Activated CD4-positive, alpha-beta T cell treated with anti-CD3 and anti-CD28 coated beads, Interleukin-10, Interleukin-2, amounts not matched to agents 100 ng/mL and 50 ng/mL, durations not matched to agents 16 hours and 8 hours (primary cell): ENCODE data around the gene PFKP.
"Not testable (repeated sequence)": the region's sequence is repeated elsewhere in the genome, so short reads cannot be mapped to it uniquely, and the experiment has no call there.

Source experiments
- DNase-seq: peaks from one replicate; pipeline ENCODE4 v3.0.0-alpha.2; 2020

The PFKP gene

DNA sequence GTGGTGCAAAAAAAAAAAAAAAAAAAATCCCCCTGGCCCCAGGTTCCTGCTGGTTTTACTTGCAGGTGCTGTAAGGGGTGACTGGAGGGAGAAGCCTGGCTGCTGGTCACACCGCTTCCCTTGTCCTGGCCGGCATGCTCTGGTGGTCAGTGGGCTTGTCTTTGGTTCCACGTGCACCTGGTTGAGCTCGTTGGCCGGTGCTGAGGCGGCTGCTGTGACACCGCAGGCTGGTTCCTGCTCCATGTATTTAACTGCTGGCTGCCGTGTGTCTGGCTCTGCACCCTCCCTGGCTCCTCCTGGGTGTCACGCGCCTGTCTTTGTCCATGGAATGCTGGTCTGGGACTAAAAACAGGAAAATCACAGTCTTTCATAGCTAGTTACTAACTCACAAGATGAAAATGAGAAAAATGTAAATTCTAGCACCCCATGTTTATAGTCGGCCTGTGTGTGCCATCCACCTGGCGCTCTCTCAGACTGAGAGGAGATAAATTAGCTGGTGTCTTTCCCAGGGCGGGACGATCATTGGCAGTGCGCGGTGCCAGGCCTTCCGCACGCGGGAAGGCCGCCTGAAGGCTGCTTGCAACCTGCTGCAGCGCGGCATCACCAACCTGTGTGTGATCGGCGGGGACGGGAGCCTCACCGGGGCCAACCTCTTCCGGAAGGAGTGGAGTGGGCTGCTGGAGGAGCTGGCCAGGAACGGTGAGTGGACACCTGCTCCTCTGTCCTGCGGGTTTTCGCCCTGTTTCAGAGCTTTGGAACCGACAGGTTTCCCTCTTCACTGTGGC lies 33.7 kb downstream of the PFKP start:
- DNase-seq = no peak

DNA sequence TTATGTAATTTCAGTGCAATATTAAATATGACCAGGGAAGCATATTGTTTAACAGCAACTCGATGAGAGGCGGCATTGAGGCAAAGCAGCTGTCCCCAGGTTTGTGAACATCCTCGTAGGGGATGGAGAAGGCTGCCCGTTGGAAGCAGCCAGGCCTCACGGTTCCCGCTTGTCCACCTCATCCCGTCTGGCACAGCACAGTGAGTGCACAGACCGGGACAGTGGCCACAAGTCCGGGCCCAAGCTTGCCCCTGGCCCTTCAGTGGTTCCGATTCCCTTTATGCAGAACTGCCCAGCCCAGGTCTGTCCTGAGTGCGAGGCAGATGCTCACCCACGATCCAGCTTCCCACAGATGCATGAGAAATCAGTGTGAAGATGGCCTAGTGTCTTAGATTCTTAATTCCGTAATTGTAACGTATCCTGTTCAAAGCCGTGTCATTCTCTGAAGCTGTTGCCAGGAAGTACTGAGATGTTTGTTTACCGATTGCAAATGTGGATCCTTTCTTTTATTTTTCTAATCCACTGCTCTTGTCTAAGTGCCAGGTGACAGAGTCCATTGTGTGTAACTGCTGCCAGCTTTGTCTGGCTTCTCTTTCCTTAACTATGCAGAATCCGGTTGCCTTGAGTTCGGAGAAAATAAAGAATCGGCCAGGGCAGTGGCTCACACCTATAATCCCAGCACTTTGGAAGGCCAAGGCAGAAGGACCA lies 35.5 kb downstream of the PFKP start:
- no peak for DNase-seq

DNA sequence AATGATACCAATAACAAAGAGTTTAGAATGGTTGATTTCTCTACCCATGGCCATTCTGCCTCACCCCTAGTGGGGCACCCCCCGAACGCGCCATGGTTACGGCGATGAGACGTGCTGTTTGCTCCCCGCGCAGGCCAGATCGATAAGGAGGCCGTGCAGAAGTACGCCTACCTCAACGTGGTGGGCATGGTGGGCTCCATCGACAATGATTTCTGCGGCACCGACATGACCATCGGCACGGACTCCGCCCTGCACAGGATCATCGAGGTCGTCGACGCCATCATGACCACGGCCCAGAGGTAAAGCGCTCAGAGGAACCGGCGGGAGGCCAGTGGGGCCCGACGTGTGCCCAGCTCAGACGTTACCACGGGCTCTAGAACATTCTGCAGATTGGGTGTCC lies 36.3 kb downstream of the PFKP start:
- DNase-seq = no peak

DNA sequence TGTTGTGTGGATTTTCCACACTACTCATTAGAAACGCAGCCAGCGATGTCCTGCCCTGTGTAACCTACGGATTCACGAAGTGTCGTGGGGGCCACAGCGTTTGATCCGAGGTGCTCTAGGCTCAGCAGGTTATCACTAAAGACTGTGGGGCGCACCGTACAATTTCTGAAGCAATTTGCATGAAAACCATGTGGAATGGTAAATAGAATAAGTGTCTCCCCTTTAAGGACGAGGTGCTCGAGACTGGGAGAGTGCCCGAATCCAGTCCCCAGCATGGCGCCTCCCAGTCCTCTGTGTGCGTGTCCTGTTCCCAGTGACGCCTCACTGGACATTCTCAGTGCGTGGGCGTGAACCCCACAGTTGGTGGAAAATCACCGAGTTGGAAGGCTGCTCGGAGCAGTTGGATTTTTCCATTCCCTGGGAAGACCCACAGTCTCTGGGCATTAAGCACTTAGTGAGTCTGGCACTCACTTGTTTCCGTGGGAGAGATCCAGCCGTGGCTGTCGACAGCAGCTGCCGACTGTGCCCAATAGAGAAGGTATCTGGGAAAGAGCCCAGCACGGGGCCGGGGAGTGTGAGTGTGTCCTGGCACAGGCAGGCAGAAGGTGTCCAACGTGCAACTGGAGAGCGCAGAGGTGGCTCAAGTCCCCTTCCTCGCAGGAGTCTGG lies 37.0 kb downstream of the PFKP start:
- DNase-seq = no peak

DNA sequence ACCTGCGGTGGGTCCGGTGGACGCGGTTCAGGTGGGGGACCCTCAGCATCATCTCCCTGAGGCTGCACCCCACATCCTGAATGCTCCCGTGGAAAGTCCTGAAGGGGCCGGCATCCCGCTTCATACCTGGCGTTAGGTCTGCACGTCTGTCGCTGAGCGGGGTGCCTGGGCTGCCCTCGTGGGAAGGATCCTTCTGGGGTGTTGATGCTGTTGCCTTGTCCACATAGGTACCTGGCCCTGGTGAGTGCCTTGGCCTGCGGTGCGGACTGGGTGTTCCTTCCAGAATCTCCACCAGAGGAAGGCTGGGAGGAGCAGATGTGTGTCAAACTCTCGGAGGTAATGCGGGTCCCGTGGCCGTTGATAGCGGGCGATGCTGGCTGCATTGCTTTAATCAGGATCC lies 37.8 kb downstream of the PFKP start:
- no peak for DNase-seq

DNA sequence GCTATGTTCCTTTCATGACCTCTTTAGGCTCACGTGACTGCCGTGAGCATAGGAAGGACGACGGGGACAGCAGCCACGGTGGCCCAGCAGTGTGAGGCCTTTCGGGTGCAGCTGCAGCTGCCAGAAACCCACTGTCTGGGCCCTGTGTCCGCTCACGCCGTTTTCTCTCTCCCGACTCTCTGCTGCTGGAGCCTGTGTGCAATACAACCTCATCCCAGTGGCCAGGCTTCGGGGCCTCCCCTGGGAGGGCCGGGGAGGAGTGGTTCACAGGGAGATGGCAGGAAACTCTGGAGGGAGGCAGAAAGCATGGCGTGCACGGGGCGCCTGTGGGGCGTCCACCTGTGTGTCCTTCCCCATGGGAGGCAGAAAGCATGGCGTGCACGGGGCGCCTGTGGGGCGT lies 38.6 kb downstream of the PFKP start:
- no peak for DNase-seq

DNA sequence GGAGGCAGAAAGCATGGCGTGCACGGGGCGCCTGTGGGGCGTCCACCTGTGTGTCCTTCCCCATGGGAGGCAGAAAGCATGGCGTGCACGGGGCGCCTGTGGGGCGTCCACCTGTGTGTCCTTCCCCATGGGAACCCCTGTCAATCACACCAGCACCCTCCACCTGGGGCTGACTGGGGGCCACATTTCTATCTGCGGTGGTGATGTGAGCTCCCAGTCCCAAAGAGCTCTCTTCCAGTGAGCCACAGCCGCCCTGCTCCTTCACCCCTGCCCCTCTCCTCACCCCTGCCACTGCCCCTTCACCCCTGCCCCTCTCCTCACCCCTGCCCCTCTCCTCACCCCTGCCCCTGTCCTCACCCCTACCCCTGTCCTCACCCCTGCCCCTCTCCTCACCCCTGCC lies 39.0 kb downstream of the PFKP start:
- DNase-seq = not testable (repeated sequence)

DNA sequence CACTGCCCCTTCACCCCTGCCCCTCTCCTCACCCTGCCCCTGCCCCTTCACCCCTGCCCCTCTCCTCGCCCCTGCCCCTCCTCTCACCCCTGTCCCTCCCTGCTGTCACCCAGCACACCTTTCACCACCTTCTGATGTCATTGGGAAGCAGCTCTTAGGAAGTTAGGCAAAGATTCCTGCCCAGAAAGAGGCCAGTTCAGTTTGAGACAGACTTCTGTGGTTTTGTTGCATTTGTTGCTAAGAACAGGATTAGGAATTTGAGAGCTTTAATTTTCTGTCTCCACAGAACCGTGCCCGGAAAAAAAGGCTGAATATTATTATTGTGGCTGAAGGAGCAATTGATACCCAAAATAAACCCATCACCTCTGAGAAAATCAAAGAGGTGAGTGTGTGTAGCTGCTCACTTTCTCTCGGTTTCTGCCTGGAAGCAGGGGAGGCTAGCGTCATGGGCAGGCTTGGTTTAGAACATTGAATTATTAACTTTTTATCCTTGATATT lies 39.6 kb downstream of the PFKP start:
- DNase-seq = no peak

DNA sequence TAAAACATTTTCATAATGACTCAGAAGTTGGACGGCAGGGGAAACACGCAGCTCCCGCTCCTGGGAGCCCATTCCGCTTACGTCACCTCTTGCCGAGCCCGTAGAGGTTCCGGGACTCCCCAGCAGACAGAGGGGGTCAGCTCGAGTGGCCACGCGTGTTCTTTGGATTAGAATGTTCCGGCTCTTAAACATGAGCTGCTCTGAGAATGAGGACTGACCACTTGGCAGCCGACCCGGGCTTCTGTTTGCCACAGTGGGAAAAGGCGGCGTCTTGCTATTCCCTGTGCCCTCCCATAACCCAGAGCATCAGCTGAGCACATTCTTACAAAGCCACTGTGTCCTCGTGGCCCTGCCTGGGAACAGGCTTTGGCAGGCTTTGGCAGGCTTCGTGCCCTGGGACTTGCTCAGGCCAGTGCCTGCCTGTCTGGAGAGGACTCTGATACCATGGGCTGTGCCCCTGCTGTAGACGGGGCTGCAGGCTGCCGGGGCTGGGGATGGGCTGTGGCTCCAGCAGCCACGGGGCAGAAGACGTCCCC lies 40.1 kb downstream of the PFKP start:
- DNase-seq = no peak

DNA sequence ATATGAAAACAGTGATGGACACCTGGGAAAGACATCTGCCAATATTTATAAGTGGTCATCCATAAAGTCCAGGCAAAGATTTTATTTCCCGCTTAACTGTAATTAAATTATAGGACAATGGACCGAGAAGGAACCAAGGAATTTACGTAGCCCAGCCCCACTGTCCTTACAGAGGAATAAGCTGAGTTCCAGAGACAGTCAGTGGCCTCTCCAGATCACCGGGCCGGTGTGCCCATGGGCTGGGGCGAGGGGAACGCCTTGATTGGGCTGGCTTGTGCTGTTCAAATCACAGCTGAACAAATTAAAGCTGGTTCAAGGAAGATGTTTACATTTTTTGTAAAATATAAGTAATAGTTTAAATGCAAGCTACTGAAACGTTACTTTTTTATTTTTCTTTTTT lies 40.7 kb downstream of the PFKP start:
- DNase-seq = no peak

DNA sequence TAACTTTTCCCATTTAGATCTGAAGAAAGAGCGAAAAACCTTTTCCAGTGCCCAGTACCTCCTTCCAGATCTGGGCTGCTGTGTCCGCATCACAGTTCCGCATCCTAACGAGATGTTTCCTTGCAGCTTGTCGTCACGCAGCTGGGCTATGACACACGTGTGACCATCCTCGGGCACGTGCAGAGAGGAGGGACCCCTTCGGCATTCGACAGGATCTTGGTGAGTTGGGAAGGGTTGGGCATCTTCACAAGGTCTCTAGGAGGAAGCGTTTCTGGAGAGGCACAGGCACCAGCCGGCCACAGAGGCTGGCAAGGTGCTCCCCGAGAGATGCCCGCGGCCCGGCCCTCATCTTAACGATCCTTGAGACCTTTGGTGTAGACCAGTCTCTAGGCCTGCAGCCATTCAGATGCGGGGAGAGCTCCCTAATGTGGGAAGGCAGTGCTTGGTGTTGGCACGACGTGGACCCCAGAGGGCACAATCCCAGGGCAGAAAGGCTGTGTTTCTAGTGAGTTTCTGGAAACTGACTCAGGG lies 41.3 kb downstream of the PFKP start:
- no peak for DNase-seq

DNA sequence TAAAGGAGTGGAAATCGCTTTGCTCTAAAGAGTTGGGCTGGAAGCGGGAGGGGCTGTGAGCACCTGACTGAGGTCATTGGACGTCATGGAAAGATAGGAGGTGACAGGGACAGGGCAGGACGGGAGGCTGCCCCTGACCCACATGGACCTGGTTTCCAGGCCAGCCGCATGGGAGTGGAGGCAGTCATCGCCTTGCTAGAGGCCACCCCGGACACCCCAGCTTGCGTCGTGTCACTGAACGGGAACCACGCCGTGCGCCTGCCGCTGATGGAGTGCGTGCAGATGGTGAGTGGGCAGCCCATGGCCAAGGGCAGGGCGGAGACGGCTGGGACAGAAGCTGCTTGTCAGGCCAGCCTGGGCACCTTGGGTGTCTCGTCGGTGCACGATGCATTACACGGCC lies 41.8 kb downstream of the PFKP start:
- DNase-seq = no peak

DNA sequence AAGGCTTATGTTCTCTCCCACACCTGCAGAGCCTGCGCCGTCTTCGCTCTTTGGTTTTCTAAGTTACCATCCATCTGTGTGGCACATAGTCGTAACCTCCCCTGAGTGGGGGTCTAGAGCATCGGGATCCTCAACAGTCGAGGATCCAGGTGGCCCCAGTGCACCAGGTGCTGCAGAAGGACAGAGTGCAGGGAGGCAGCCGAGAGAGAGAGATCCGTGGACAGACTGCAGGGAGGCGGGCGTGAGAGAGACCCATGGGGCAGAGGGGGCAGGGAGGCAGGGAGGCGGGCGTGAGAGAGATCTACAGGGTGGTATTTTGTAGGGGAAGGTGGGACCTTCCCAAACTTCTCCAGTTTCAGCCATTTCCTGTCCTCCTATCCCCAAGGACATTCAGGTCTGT lies 42.3 kb downstream of the PFKP start:
- DNase-seq = no peak

DNA sequence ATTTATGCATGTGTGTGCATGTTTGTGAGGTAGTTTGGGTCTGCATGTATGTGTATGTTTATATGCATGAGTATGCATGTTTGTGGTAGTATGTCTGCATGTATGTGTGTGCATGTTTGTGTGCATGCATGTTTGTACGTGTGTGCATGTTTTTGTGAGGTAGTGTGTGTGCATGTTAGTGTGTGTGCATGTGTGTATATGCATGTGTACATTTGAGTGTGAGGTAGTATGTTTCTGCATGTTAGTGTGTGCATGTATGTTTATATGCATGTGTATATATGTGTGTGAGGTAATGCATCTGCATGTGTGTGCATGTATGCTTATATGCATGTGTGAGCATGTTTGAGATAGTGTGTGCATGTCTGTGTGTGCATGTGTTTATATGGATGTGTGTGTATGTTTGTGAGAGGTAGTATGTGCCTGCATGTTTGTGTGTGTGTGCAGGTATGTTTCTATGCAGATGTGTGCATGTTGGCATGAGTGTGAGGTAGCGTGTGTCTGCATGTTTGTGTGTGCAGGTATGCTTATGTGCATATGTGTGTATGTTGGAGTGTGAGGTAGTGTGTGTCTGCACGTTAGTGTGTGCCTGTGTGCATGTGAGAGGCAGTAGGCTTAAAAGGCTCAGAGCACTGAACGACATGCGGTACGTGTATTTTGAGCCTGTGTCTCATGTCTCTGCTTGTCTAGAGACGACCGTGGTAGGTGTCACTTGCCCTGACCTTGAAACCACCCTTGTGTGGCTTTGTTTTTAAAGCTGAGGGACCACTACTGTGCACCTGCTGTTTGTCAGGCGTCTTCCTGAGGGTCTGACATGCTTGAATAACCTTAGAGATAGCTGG lies 43.7 kb downstream of the PFKP start:
- DNase-seq = no peak

DNA sequence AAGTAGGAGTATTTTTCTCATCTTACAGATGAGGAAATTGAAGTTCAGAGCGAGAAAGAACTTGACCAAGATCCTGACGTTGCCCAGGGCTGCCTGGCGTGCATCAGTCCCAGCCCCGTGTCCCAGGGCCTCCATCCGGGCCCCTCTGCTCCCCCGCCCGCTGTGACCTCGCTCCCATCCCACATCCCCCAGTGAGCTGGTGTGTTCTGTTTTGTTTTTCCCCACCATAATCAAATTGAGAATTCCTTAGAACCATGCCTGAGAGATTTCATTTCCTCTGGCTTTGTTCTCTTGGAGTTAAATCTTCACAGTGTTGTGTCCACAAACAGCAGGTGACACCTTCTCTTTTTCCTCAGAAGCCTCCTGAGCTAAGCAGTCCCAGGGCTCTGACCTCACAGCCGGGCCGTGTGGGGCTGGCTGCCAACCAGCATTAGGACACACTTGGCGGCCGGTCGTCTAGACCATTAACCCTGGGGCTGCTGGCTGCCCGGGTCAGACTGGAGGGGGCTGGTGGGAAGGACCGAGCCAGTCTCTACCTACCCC lies 44.3 kb downstream of the PFKP start:
- DNase-seq = no peak

DNA sequence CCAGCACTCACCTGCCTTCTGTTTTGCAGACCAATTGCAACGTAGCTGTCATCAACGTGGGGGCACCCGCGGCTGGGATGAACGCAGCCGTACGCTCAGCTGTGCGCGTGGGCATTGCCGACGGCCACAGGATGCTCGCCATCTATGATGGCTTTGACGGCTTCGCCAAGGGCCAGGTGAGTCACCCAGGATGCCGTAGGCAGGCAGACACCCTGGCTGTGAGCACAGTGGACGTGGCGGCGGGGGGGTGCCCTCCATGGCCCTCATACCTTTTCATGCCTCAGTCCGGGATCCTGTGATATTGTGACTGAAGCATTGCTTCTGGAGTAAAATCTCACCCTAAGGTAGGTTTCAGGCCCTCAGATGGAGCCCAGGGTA lies 46.0 kb downstream of the PFKP start:
- no peak for DNase-seq

DNA sequence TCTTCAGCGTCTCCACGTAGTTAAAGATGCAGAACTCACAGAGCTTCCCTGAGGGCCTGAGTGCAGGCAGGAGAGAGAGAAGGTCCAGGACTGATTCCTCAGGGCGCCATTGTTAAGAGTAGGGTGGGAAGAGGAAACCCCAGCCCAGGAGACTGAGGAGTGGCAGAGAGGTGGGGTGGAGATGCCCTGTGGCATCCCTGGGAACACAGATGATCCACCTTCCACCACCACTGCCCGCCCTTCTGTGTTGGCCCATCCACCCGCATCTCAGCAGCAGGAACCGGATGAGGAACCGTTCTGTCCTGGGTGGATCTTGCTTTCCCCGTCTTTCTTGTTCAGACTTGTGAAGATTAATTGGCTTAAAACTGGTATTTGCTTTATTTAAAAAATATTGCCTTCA lies 48.3 kb downstream of the PFKP start:
- no peak for DNase-seq

DNA sequence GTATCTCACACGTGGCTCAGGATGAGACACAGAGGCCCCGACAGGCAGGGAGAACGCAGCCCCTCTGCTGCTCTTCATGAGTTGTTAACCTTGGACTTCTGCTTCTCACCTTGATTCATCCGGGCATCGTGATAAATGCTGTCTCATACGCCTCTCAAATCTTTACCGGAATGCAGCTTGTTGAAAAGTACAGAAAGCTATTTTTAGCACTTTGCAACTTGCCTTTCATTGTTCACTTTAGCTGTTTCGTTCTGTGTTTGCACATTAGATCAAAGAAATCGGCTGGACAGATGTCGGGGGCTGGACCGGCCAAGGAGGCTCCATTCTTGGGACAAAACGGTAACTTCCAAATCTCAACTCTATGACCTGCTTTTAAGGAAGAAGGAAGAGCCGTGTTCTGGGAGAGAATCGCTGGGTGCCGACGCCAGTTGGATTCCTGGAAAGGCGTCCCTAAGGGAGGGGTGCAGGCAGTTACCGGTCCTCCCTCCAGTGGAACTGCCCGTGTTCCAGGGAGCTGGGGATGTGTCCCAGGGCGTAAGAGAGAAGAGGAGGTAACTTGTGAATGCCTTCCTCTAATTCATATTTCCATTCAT lies 49.3 kb downstream of the PFKP start:
- no peak for DNase-seq

DNA sequence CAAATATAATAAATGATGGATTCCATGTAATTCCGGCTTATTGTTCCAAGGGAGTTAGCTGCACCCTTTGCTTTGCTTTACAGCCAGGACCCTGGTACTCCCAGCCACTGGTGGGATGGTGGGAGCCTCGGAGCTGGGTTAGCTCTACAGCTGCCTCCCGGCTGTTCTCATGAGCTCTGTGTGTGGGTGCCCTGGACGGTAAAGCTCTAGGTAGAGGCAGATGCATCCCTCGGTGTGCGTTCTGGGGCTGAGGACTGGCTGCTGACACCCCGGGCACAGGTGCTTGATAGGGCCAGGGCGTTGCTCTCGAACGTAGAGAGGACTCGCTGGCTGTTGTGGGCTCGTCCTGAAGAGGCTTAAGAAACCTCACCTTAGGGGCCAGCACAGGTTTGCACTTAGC lies 50.1 kb downstream of the PFKP start:
- no peak for DNase-seq

DNA sequence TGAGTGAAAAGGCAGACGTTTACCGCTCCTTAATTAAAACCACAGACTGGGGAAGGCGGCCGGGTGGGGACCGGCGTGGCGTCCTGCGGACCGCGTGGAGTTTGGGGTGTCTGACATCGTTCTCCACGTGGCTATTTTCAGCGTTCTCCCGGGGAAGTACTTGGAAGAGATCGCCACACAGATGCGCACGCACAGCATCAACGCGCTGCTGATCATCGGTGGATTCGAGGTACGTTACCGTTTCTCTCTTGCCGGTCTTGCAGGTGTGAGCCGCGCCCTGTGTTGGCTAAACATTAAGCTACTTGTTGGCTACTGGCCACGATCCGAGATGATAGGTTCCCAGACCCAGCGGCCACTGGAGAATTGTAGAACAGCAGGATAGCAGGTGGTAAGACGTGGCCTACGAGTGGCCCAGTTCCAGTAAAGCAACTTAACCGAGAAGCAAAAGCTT lies 51.3 kb downstream of the PFKP start:
- DNase-seq = no peak

DNA sequence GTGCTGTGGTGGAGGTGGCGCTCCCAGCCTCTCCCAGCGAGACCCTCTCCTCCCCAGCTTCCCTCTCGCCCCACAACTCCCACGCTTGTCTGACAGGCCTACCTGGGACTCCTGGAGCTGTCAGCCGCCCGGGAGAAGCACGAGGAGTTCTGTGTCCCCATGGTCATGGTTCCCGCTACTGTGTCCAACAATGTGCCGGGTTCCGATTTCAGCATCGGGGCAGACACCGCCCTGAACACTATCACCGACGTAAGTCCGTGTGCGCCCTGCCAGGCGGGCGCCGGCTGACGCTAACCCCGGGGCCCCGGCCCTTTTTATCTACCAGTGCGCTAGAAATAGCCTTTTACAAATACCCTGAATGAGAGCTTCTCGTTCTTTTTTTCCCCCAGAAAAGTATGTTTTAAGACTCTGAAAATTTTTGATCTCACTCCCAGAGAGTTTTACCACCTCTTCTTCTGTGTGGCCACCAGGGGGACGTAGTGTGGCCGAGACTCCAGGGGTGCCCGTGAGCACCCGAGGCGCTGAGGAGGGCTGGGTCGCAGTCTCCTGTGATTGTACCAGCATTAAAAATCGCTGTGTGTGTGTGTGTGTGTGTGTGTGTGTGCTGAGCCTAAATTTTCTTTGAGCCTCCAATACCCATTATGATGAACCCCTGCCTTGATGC lies 52.6 kb downstream of the PFKP start:
- DNase-seq = no peak
